GM18909 (cell line): Measurements from ENCODE around the gene COMT.

Source experiments
- ATAC-seq: cut with Tn5 transposase; IDR thresholded peaks from one replicate; pipeline ENCODE4 v1.9.1; 2021; ENCODE audit warnings: mild to moderate bottlenecking; ENCODE audit not compliant: unreplicated experiment, poor library complexity

COMT gene

DNA sequence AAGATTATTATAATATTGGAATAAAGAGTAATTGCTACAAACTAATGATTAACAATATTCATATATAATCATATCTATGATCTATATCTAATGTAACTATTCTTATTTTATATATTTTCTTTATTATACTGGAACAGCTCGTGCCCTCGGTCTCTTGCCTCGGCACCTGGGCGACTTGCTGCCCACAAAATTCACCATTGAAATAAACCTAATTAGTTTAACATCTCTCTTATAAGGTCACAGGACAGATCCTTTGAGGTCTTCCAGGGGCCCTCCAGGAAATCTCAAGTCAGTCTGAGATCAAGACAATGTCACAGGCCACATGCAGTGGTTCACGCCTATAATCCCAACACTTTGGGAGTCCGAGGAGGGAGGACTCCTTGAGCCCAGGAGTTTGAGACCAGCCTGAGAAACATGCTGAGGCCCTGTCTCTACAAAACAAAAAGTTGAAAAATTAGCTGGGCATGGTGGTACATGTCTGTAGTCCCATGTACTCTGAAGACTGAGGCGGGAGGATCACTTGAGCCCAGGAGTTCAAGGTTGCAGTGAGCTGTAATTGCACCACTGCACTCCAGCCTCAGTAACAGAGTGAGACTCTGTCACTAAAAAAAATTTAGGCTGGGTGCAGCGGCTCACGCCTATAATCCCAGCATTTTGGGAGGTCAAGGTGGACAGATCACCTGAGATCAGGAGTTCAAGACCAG, 6.6 kb downstream of the COMT start:
- ATAC-seq, result no peak

DNA sequence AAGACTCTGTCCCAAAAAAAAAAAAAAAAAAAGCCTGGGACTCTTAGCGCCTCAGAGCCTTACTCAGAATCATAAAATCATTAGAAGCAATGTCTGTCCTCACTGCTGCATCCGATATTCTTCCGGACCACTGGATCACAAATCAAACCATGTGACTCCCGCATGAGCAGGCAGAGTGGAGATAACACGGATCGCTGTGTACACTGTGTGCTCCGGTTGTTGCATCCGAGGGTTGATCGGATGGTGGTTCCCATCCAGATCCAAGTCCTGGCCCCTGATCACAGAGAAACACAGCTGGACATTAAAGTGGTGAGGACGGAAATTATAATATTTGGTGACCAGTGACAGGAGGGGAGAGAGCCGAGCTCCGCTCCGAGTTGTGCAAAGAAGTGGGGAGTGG, 9.8 kb downstream of the COMT start:
- ATAC-seq, result no peak

DNA sequence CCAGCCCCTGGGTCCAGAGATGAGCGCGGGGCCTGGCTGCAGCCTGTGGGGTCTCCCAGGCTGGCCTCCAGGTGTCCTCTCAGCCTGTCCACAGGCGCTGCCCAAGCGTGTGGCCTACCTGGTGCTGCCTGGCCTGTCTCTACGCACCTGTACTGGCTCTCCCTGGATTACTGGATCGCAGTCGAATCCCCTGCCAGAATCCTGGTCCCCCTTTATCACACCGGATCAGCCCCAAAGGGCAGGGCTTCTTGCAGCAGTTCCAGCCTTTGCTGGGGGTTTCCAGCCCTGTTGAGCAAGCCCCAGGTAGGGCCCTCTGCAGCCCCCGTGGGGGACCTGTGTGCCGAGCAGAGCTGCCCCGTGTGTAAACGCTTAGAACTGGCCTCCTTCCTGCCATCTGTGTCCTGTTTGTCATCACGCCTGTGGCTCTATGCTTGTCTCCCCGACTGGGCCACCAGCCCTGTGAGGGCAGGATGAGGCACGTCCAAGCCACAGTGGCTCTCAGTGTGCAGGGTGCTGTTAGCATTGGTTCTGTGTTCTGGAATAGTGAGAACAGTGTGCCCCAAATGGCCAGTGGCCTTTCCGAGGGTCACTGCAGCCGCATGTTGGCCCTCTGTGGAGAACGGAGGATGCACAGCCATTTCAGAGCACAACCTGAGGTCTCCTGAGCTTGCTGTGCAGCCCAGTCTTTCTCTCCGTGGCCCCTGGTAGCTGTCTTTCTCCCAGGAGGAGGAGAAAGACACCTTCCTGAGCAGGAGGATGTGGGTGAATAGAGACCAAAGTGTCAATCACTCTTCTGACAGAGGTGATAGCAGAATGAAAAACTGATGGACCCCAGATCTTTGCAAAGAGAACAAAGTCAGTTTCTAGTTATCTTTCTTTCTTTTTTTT, 13.9 kb downstream of the COMT start:
- ATAC-seq, result no peak

DNA sequence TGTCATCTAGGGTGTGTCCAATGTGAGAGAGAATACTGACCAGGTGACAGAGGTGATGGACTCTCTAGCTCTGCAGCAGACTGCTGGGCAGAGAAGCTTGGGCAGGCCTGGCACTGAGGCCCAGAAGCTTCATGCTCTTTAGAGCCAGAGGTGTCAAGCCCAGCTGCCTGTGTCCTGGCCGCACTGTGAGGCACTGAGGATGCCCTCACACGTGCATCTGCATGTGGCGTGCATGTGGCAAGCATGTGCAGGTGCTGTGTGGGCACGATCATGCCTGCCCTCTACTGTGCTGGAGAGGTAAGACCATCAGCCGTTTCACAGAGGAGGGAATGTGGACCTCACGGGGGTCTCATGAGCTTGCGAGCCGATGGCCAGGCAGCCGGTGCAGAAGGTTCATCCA, 15.9 kb downstream of the COMT start:
- ATAC-seq, result no peak

DNA sequence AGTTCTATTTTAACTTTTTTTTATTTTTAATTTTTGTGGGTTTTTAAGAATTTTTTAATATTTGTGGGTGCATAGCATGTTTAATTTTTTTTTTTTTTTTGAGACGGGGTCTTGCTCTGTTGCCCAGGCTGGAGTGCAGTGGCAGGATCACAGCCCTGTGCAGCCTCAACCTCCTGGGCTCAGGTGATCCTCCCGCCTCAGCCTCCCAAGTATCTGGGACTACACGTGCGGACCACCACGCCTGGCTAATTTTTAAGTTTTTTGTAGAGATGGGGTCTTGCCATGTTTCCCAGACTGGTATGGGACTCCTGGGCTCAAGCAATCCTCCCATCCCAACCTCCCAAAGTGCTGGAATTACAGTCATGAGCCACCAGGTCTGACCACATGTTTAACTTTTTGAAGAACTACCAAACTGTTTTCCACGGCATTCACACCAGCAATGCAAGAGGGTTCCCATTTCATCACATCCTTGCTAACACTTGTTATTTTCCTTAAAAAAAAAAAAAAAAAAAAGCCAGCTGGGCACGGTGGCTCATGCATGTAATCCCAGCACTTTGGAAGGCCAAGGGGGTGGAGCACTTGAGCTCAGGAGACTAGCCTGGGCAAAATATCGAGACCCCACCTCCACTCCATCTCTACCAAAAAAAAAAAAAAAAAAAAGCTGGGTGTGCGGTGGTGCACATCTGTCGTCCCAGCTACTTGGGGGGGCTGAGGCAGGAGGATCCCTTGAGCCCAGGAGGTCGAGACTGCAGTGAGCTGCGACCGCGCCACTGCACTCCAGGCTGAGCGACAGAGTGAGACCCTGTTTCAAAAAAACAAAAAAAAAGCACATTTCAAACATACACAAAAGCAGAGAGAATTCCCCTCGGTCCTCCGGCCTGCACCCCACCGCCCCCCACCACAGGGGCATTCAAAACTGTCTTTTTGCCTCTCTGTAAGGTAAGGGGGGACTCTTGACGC, 16.8 kb downstream of the COMT start:
- ATAC-seq, result no peak

DNA sequence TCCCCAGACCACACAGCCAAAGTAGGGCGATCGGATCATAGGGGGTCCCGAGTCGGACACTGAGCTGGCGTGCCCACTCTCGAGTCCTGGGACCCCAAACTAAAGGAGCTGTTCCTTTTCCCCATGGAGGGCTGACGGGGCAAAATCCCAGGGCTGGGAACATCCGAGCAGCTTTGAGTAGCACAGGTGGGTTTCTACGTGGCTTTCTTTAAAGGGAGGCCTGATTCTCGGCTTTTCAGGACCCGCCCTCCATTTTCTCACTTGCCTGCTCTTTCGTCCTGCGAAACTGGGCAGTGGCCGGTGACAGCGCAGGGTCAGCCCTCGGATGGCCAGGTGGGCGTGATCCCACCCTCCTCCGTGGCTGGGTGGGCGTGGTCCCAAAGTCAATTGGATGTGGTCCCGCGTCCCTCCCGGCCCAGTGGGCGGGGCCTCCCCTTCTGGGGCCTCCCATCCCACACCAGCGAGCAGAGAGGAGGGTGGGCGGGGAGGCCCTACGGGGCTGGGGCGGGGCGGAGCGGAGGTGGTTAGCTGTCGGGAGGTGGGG, 17.5 kb downstream of the COMT start:
- ATAC-seq, result no peak

DNA sequence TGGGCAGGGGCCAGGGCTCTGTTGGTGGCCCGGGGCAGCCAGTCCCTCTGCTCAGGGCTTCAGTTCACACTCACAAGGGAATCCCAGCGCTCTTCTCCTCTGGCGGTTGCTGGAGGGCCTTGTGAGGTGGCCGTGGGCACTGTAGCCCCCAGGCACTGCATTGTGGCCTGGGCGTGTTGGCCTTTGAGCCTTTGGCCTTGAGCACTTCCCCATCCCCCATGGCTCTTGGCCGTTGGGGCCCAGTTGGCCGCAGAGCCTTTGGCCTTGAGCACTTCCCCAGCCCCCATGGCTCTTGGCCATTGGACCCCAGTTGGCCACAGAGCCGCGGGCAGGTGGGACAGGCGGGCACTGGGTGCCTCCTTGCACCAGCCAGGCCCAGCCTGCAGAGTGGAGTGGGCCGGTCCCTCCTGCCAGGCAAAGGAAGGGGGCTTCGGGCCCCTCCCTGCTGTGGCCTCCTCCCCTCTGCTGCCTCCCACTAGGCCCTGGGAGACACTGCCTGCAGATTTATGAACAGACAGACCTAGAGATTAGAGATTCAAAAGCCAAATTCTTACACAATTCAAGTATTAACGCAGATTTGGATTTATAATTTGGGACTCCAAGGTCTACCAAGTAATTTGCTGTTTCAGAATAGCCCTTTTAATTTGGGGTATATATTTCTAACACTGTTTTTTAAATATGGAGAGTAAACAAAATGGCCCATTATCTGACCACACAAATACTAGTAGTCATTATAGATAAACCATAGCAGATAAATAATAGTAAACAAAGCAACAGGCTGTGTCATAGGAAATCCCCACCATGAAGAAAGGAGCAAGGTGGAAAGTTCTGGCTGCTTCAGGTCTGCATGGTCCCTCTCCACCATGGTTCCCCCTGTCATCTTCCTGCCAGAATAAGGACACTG, 18.3 kb downstream of the COMT start:
- ATAC-seq, result no peak

DNA sequence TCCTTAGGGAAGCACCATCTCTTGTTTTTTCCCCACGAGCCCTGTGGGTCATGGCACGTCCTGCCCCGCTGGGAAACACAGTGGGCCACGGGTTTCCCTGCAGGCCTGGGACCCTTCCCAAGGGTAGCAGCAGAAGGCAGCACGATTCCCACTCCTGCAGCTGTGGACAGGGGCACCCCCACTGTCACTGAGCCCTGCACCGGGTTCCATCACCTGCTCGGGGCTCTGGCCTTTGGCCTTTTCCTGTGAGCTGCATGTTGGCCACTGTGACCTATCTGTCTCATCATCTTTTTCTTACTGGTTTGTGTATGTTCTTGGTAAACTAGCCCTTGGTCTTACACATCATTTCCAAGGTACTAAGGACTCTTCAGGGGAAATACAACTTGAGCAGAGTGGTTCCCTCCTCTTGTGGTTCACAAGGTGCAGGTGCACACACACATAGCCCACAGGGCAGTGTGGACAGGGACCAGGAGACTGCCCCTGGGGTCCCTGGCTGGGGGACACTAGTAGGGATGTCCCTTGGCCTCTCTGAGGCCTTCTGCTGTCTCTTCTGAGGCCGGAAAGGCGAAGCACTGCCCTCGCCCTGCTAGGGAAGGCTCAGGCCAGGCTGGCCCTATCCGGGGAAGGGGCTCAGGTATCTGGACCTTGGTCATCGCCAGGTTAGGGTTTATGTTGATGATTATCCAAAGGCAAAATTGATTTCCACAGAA, 19.1 kb downstream of the COMT start:
- no peak for ATAC-seq

DNA sequence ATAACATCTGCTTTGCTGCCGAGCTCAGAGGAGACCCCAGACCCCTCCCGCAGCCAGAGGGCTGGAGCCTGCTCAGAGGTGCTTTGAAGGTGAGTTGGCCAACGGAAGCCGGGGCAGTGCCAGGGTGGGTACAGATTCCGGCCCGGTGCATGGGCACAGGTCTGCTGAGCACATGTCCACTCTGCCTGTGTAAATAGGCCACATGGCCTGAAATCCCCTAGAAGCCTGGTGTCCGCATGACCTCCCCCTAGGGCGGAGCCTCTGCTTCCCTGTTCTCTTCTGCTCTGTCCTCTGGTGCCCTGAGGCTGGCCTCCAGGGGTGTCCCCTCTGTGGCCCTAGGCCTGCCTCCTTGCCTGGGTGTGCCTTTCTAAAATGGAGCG, 19.6 kb downstream of the COMT start:
- no peak for ATAC-seq

DNA sequence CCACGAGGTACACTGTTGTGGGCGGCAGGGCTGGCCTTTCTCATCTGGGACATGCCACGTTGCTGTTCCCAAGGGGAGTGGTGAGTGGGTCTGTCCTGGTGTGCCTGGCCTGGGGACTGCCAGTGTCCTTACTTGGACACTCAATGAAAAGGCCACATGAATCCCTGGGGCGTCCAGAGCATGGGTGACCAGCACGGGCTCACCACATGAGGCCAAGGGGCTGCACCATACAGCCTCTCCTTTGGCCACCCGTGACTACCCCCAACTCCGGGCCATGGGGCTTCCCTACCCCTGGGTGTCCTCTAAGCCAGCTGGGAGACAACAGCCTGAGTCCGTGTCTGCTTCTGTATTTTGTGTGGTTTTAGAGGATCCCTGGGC, 20.3 kb downstream of the COMT start:
- ATAC-seq, result no peak

DNA sequence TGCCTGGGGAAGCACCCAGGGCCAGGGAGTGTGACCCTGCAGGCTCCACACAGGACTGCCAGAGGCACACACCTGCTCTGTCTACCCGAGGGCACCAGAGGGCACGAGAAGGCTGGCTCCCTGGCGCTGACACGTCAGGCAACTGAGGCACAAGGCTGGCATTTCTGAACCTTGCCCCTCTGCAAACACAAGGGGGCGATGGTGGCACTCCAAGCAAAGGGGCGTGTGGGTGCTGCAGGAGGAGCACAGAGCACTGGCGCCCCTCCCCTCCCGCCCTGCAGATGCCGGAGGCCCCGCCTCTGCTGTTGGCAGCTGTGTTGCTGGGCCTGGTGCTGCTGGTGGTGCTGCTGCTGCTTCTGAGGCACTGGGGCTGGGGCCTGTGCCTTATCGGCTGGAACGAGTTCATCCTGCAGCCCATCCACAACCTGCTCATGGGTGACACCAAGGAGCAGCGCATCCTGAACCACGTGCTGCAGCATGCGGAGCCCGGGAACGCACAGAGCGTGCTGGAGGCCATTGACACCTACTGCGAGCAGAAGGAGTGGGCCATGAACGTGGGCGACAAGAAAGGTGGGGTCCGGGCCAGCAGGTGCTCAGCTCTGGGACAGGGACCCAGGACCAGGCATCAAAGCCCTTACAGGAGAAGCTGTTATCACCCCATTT, 20.8 kb downstream of the COMT start:
- no peak for ATAC-seq

DNA sequence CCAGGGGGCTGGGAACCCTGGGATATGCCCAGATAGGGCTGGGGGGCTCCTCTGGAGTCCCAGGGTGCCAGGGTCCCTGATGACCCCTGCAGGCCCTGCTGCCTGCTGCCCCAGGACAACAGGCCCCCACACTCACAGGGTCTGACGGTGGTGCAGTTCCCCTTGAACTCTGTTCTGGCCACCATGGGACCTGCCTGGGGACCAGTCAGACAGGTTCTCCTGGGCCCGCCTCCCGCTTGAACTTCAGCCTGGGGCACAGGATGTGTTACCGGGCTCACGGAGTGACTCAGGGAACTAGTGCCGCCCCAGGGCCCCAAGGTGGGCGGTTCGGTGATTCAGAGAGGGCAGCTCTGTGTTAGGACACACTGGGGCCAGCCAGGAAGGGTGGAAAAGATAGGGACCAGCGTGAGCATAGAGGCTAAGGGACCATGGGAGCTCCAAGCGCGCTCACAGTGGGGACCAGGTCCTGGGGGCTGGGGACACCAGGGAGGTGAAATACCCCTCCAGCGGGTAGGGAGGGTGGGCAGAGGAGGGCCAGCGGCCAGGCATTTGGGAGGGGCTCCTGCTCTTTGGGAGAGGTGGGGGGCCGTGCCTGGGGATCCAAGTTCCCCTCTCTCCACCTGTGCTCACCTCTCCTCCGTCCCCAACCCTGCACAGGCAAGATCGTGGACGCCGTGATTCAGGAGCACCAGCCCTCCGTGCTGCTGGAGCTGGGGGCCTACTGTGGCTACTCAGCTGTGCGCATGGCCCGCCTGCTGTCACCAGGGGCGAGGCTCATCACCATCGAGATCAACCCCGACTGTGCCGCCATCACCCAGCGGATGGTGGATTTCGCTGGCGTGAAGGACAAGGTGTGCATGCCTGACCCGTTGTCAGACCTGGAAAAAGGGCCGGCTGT, 21.6 kb downstream of the COMT start:
- ATAC-seq, result no peak

DNA sequence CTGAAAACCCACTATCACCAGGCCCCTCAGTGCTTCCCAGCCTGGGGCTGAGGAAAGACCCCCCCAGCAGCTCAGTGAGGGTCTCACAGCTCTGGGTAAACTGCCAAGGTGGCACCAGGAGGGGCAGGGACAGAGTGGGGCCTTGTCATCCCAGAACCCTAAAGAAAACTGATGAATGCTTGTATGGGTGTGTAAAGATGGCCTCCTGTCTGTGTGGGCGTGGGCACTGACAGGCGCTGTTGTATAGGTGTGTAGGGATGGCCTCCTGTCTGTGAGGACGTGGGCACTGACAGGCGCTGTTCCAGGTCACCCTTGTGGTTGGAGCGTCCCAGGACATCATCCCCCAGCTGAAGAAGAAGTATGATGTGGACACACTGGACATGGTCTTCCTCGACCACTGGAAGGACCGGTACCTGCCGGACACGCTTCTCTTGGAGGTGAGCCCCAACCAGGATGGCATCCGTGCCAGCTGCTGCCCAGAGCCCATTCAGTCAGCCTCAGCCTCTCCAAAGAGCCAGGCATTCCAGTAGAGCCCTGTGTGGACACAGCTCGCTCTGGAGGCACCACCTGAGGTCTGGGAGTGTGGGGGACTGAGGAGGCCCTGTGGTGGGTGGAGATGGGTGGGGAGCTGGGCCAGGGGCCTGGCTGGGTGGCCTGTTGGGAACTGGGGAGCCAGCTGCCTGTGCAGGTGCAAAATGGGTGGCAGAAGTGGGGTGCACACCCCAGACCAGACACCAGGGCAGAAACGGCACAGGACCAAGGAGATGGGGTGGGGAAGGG, 22.5 kb downstream of the COMT start:
- no peak for ATAC-seq

DNA sequence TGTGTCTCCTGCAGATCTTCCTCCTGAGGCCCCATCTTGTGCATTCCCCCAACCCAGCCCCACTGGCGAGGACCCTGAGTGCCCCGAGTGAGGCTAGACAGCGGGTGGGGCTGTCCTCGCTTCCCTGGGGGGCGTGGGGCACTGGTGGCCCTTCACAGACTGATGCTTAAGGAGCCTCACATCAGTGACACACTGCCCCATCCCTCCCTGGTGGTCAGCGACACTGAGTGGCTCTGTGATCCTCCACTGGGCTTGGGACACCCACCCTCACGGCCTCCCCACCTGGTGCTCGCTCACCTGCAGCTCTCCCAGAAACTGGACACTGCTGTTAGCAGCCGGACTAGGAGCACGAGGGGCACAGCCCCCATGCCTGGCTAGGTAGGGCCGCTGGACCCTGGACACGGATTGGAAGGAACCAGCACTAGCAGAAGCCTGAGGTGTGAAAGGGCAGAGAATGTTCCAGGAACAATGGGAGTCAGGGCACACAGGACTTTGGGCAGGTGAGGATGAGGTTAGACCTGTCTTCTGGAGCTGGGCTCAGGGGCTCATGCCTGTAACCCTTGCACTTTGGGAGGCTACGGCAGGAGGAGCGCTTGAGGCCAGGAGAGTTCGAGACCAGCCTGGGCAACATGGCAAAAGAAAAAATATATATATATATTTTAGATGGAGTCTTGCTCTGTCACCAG, 23.3 kb downstream of the COMT start:
- no peak for ATAC-seq

DNA sequence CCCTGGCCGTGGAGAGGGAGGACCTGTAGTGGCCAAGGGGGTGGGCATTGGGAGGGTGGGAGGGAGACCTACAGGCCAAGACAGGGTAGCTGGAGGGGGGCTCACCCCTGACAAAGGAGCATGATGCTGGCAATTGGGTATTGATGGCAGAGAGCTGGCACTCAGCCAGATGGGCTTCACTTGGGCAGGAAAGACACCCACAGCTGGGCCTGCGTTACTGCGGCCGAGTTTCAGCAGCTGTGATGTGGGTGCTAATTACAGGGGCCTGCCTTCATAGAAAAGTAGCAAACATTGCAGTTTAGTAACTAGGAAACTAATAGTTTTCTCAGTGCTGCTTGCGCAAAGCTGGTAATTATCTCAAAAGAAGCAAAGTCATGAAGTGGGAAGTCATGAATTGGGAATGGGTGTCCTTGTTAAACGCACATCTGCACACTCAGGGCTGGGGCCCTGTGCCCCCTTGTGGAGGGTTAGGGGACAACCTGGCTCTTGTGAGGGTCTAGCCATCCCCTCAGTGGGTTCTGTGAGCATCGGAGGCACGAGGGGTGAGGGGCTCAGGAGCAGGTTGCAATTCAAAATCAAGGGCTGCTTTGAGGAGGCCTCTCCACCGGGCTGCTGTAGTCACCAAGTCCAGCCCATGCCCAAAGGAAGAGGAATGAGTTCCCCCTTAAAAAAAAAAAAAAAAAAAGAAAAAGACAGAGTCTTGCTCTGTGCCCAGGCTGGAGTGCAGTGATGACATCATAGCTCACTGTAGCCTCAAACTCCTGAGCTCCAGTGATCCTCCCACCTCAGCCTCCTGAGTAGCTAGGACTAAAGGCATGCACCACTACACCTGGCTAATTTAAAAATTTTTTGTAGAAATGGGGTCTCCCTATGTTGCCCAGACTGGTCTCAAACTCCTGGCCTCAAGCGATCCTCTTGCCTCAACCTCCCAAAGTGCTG, 24.5 kb downstream of the COMT start:
- no peak for ATAC-seq
